NK-92 (cell line): Measurements from ENCODE around the gene EFNA5.

Experiments
- DNase-seq: peaks from one replicate; lab custom pipeline; 2025; ENCODE audit not compliant: unreplicated experiment; lab: John Stamatoyannopoulos, UW

Gene EFNA5

DNA sequence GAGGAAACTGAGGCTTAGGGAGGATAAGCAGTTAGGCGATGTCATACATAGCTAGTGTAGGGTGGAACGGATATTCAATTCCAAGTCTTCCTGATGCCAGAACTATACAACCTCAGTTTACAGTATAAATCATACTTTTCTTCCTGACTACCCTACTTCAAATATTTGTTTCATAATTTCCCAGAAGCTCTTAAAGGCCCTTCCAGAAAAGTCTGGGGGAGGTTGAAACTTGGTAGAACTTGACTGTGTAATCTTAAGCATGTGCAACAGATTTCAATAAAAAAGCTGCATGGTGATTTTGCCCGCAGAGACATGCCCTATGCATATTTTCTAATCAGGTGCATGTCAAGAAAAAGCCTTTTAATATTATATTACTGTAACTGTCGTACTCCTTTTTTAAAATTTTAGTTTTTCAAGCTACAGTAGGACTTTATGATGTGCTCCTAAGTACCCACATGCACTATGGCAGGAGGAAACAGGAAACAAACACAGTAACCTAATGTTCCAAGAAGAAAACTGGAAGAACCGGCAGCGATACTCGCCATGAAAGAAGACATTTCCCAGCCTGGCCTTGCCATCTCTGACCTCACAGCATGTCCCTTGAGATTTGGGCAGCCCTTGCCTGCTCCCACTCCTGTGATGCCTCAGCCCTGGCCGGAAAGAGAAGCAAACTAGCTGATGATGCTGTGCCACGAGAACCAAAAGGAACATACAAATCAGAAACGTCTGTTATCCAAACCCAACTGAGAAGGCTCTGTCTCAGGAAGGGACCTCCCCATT lies 266.0 kb downstream of the EFNA5 start:
- DNase-seq, result no peak

GRCh38 chr5:107403228-107403953 lies 267.3 kb downstream of the EFNA5 start:
- no peak for DNase-seq

DNA sequence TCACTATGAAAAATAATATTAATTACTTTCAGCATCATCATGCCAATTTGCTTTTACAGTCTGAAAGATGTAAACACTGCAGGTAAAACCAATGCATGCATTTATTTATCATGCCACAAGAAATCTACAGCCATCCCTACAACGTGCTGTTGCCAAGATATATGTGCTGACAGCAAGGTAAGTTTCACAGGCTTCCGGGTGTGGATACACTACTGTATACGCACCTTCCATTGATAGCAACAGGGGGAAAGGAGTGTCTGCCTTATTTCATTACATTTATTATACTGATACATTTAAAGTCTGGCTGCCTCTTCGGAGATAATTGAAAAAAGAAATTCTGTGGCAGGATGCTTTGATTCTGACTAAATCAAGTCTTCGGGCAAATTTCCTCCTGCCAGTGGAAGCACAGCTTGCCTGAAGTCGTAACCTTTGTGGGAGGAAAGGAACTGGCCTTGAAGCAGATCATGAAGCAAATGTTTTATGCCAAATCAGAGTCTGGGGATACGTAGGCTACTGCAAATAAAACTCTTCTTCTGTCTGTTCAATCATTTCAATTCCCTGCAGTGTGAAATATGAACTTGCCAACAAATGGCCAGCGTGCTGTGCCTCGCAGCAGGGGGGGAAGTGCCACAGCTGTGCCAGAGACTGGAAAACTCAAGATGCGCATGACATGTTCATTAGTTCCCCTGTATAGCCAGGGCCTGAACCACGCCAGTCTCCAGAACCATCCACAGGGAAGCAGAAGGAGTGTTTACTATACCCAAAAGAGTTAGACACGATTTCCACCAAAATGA lies 268.1 kb downstream of the EFNA5 start:
- no peak for DNase-seq

DNA sequence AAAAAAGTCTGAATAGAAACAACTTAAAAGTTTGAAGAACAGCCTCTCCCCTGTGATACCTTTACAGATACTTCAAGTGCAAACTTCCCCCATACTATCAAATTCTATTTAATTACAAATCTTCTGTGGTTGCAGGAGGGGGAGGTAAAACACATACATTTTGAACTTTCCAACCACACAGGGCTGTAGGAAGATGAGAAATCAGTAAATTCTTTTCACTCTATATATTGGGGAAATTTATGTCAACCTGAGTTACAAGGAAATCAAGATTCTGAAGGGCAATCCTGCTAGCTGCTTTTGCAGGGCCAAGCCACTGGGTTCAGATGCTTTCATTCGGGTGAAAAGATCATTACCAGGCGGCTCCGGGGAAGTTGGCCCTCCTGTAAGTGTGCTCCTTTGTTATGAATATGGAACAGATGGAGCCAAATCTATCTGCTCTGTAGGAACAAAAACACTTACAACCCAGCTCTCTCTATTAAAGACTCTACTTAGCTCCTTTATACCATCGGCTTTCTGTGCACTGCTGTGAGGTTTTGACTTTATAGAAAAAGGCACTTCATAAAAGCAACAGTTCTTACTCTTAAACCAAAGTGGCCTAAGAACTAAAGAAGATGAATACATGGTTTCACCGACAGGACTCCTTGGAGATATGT lies 269.1 kb downstream of the EFNA5 start:
- DNase-seq, result no peak

GRCh38 chr5:107400328-107400727 lies 270.4 kb downstream of the EFNA5 start:
- DNase-seq, result no peak

DNA sequence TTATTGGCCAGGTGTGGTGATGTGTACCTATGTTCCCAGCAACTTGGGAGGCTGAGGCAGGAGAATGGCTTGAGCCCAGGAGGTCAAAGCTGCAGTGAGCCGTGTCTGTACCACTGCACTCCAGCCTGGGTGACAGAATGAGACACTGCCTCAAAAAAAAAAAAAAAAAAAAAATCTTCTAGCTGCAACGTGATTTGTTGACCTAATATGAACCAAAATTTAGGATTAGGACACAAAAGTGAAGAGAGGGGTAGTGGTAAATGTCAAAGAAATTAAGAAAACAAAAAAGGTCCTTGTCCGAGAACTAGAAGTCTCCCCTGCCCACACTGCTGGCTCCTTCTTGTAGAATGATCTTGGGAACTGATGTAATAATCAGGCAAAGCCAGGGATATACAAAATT lies 272.0 kb downstream of the EFNA5 start:
- no peak for DNase-seq

DNA sequence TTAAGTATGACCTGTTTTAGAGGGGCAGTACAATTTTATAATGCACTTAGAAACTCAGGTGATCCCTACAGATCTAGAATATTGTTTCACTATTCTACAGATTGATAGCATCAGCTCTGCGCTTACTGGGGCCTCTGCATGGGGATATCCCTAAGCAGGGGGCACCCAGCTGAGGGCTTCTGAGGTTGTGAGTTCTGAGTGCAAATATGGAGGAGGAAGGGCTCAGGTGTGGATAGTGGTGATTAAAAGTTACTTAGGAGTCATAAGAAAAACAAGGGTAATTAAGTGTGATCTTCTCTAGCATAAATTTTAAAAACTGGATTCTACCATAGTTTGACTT lies 274.4 kb downstream of the EFNA5 start:
- no peak for DNase-seq

DNA sequence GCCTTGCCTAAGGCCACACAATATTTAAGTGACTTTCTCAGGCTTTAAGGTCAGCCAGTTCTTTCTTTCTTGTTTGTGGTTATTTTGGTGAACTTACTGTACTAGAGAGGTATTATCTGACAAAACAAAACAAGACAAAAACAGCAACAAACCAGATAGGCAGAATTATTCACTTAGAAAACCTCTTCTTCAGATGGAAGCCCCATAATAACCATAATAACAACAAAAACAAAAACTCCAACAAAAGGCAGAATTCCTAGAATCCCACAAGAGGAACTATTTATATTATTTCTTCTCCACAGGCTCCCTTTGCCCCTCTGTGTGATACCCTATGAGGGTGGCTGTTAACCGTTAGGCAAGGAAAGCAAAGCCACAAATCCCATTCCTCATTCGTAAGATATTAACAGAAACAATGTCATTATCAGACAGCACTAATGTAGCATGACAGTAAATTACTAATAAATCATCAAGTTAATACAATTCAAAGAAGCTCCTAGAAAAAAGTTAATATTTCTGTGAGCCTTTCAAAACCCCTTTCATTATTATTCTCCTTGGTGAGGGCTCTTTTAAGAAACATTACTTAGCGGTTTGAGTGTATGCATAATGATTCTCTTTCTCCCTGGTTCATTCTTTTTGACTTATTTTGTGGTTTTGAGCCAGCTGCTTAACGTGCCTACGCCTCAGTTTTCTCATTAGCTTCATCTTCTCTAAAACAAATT lies 274.9 kb downstream of the EFNA5 start:
- no peak for DNase-seq

- no peak for DNase-seq
Observed at GRCh38 chr5:107393851-107394250, 276.9 kb downstream of the EFNA5 start.

DNA sequence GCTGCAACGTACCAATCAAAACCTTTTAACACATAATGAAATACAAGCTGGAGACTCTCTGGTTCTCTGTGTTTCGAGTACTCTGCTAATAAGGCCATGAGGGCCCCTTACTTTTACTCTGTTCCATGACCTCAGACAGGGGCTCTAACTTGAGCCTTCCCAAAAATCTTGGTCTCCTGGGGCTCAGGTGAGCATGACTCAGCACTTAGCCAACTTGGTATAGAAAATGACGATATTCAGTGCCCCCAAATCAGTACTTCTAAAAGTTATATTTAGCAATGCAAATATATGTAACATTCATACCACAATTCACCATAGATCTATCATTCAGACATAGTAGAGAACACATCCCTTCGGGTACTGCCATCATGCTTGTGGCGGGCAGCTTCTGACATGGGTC lies 278.9 kb downstream of the EFNA5 start:
- DNase-seq, result no peak

DNA sequence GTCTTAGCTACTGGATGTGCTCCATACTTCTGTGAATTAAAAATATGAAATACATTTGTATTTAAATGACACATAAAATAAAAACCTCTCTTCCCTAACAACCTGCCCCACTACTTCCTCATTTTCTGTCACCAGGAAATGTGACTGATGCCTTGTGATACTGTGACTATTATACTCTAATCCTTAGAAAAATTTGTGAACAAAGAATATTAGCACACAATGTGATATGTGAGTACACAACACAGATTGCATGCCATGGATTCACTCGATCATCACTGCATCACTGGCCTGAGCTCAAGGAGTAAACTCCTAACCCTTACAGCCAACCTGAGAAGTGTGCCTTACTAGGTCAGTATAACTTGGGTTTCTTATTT lies 281.0 kb downstream of the EFNA5 start:
- no peak for DNase-seq

GRCh38 chr5:107389130-107389774 lies 281.5 kb downstream of the EFNA5 start:
- no peak for DNase-seq

DNA sequence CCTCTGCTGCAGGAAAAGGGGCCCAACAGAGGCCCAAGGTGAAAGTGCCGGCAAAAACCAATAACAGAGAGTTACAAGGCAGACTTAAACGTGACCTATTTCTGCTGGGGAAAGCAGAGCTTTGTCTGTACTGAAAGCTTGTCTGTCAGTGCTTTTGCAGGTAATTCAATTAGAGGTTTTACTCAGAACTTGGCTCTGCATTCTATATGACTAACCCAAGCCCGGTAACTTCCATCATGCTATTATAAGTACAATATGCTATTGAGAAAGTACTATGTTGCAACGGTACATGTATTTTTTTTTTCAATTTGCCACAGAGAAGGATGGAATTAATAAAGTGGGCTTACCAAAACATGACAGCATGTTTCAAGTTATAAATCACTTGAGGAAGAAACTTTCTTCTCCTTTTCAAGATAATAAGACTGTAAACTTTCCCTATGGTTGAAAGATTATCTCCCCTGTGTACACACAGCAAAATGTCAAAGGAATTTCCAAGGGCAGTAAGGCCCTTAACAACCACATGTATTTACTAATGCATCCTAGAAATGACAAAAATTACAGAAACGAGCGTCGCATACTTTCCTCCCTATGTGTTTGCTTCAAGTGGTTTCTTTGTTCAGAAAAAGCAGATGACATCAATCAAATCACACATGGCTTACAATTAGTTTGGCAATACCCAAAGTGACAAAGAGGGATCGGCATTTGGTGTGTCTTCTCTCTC lies 282.4 kb downstream of the EFNA5 start:
- no peak for DNase-seq

- DNase-seq, result no peak
Observed at GRCh38 chr5:107387526-107388140, 283.1 kb downstream of the EFNA5 start.

DNA sequence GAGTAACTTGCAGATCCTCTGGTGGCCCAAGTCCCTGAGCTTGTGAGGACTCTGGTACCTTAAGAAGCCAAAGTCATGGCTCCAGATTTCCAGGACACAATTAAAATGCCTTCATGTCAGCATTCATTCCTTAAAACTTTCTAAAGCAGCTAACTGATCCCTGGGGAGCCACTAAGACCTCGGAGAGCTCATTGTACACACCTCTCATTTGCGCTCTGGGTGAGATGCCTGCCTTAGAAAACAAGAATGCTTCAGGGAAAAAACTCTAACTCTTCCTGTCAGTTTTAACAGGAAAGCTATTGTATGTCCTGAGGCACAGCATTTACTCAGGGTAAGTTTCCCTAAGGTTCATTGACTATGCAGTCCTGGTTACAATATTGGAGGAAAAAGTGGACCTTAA lies 285.0 kb downstream of the EFNA5 start:
- no peak for DNase-seq

DNA sequence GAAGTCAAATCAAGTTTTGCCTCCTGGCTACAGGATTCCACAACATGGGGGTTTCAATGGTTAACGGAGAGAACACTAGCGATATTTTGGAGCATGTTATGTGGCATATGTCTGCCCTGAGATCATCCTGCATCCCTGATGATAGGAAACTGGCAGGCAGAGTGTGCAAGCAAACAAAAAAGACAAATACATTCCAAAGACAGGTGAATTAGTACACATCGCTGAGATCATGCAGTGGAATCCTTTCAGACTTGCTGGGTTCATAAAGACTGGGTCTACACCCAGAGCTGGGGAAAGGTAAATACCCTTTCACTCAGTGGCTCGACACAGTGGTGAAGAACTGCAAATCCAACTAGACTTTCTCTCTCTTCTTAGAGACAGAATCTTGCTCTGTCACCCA lies 286.5 kb downstream of the EFNA5 start:
- DNase-seq, result no peak

DNA sequence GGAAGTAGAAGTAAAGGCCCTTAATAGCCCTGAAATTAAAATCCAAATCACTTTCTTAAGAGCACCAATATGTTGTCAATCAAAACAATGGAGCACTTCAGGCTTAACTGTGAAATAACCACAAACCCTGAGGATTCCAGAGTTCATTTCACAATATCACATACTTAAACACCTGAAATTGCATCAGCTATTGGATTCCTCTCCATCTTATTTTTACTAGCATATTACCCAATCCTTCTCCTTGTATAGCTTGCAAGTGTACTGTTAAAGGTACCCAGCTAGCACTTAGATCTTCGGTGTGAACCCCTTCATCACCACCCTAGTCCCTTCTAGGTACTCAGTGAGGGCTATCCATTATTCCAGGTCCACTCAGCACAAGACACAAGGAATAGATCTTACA lies 287.3 kb downstream of the EFNA5 start:
- DNase-seq, result no peak

DNA sequence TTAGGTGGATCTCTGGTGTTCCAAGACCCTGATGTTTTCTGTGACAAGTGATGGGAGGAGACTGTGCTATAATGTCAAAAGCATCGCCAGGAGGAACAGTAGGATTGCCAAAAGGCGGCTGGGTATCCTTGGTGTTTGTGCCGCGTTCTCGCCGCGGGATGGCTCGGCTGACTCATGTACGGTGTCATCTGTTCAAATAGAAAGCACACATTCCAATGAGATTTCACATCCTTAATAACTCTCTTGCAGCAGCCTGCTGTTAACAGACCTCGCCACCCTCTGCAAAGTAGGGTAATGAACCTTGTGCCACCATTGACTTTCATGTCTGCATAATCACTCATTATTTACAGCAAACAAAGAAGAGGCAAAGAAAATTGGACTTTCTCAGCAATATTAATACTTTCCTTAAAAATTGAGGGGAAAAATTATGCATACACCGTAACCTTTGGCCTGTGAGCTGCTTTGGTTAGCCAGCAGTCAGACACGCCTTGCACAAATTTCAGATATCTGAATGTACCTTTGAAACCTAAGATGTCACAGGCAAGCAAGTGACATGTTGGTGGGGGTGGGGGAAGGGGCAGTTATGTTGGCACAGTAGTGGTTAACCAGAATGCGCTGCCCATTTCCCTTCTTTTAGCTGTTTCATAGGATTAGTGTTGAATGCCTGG lies 289.4 kb downstream of the EFNA5 start:
- no peak for DNase-seq

- DNase-seq, result no peak
Observed at GRCh38 chr5:107380654-107381053, 290.1 kb downstream of the EFNA5 start.
